Measurements from ENCODE around the gene INPP4A.

The INPP4A gene

DNA sequence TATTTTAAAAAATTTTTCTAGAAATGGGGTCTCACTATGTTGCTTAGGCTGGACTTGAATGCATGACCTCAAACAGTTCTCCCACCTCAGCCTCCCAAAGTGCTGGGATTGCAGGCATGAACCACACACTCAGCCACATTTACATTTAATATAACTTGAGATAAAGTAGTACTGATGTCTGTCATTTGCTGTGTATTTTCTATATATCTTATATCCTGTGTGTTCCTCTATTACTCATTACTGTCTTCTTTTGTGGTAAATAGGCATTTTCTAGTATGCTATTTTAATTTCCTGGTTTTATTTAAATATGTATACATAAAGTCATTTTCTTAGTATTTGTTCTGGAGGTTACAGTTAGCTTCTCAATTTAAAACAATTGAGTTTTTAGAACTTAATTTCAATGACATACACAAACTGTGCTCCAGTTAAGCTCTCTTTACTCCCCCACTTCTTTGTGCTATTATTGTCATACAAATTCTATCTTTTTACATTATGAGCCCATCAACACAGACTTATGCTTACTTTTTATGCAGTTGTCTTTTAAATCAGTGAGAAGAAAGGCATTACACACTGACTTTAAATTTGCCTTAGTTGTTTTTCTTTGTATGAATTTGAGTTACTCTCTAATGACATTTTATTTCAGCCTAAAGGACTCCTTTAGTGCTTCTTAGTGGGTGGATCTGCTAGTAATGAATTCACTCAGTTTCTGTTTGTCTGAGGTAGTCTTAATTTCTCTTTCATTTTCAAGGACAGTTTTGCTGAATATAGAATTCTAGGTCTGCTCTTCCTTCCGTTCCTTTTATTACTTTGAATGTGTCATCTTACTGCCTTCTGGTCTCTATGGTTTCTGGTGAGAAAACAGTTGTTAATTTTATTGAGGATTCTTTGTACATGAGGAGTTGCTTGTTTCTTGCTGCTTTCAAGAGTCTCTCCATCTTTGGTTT is 6.2 kb upstream of the INPP4A start:
- no peak for DNase-seq

DNA sequence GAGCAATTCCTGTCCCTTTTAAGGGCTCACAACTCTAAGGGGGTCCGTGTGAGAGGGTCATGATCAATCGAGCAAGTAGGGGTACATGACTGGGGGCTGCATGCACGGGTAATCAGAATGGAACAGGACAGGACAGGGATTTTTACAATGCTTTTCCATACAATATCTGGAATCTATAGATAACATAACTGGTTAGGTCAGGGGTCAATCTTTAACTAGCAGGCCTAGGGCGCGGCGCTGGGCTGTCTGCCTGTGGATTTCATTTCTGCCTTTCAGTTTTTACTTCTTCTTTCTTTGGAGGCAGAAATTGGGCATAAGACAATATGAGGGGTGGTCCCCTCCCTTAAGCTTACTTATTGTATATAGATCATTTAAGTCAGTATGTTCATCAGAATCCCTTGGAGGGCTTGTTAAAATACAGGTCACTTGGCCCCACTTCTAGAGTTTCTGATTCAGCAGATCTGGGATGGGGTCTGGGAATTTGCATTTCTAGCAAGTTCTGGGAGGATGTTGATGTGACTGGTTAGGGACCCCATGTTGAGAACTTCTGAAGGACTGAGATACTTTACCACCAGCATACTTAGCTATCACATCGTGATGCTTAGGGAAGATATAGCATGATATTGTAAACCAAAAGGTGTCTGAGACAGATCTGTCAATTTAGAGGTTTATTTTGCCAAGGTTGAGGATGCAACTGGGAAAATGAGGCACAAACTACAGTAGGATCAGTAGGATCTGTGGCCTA is 2.8 kb upstream of the INPP4A start:
- DNase-seq = no peak

DNA sequence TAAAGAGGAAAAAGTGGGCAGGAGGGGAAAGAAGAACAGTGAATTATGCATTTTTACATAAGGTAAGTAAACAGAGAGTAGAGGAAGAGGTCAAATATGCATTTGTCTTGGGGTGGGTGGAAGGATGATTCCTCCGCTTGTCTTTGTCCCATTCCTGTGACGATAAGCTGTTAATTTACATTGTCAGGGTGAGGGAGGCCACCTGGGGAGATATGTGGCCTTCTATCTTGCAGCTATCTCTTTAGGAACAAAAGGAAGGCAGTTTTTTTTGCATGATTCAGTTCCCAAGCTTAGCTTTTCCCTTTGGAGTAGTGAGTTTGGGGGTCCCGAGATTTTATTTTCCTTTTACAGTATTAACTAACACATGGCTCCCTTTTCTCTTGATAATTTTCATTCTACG is 2.2 kb upstream of the INPP4A start:
- no peak for DNase-seq

DNA sequence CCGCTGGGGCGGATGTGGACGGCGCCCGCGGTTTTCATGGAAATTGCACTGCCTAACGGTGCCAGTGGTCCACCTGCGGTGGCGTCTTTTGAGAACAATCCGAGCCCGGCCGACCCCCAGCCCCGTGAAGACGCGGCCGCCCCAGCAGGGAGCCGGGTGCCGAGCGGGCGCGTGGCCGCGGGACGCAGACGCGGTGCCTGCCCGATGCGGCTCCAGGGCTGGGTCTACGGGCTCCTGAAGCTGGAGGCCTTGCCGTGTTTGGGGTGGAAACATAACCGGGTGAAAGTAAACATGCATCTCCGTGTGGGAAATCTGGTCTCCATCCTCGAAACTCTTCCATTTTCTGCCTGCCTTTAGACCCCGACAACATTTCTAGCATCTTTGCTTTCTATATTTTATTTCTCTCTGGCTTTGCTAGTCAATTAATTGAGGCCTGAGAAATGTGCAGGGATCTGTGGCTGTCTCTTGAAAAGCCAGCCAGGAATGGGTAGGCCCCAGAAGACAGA is 572 bp downstream of the INPP4A start:
- DNase-seq = no peak

DNA sequence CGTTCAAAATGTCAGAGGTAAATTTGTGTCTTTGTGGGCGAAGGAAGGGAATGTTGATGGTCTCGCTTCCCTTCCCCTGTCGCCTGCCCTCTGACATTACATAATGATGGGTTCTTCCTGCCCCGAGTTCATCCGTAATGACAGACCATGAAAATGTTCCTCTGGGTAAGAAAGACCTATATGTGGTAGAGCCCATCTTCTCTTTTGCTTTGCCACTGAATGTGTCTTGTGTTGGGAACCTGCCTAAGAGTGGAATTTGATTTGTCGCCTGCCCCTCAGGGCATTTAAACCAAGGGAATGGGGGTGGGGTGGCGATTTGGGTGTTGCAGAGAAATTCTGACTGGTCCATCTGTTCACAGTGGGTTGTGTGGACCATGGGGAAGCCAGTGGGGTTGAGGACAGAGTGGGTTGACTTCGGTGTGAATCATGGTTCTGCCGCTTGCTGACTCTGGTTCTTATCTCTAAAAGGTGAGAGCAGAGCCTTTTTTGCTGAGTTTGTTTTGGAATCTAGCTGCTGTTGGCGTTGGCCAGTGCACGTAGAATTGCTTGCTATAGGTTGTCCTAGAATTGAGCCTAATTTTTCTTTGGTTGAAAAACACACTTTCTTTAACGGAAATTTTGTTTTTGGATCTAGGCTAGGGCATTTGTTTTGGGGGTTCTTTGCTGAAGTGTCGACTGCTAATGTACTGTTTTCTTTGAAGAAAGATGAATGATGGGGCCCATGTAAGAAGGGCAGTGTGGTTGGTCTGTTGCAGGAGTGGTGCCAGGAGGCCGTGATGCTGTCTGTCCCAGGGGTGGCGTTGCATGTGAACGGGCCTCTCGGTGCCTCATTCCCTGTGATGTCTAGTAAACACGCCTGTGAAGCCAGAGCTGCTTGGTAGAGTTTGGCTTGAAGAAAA is 1.3 kb downstream of the INPP4A start:
- DNase-seq = no peak

DNA sequence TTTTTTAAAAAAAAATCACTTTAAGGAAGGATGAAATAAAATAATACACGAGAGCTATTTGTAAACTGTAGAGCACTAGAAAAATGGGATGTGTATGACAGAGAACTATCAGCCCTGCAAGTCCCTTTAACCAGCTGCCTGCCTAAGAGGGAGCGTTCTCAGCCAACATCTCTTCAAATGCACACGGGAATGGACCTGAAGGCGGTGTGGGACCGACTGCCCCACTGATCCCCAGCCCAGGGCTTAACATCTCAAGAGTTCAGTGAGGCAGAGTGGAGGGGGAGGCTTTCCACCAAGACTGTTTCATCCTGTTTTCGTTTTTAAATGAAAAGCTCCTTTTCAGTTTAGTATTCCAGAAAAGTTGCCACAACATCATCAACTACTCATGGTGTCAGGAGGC is 2.2 kb downstream of the INPP4A start:
- DNase-seq = no peak

DNA sequence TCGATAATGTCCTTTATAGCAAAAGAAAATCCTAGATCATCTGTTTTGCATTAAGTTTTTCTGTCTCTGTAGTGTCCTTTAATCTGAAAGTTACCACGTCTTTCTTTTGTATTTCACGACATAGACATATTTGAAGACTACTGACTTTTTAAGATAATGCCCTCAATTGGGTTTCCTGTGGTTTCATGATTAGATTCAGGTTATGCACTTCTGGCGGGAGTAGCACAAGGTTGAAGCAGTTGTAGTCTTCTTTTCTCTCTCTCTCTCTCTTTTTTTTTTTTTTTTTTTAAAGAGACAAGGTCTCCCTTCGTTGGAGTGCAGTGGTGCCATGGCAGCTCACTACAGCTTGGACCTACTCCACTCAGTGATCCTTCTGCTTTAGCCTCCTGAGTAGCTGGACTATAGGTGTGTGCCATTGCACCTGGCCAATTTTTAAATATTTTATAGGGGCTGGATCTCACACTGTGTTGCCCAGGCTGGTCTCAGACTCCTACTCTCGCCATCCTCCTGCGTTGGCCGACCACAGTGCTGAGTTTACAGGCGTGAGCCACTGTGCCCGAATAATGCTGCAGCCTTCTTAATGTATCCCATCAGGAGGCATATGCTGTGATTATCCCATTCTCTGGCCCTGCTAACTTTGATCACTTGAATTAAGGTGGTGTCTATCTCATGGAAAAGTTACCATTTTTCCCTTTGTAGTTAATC is 3.9 kb downstream of the INPP4A start:
- no peak for DNase-seq

DNA sequence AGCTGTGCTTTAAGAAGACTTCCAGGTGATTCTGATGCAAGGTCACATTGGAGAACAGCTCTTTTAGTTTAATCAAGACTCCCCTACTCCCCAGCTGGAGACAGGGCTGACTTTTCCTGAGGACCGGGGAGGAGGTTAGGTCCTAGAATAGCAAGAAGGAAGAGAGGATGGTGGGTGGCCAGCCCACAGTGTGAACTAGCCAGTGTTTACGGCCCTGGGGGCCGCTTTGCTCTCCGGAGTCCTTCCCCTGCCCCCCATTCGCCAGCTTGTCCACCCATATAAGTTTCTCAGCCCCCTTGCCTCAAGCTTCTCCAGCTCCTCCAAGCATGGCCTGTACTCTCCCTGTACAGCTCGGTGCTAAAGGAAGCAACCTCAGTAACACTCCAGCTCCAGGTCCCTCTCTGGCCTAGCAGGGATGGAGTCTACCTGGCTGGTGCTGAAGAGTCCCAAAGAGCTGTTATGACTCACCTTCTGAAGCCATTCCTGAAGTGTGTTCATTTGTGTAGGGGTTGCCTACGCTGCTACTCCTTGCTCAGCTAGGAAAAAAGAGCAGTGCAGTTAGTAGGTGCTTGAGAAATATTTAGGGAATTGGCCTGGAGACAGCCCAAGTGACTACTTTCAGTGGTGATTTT is 7.9 kb downstream of the INPP4A start:
- no peak for DNase-seq

DNA sequence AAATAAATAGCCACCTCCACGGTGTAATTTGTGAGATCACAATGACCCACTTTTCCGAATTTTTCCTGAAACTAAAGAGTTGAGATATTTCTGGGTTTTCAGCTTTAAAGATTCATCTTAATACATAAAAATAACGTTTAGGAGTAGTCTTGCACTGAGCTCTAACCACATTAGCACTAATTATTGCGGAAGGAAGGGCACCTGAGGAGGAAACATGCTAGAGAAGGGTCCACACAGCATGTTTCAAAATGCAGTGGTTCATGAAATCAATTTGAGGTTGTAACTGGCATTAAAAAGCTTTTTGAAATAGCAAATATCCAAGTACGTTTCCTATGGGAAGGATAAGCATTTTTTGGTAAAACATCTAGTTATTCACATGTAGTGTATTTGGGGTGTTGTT is 8.4 kb downstream of the INPP4A start:
- no peak for DNase-seq

DNA sequence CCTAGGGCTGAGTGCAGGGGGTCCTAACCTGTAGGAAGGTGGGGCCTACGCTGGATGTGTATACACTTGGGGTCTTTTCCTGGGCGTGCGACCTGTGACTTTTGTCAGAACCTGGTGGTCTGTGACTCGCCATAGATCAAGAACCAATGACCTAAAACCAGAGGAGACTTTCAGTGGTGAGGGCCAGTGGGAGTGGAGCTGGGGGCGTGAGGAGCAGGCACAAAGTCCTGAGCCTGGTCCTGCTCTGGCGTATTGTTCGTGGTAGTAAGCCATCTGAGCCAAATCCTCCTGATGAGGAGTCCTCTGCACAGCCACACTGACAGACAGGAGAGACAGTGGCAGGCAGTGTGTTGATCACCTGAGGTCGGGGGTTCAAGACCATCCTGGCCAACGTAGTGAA is 8.9 kb downstream of the INPP4A start:
- DNase-seq = no peak

DNA sequence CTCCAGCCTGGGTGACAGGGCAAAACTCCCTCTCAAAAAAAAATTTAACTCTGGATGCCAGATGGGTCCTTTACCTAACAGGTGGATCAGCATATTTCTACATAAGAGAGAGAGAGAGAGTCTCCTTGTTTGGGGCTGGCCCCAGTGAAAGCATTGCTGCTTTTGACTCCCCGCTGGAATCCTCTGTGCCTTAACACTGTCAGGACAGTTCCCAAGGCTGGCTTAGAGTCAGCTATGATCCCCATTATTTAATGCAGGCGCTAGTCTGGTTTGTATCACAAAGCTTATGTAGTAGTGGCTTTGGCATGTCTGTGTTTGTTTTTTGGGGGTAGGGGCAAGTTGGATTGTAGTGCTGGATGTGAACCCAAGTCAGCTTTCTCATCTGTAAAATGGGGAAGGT is 9.4 kb downstream of the INPP4A start:
- no peak for DNase-seq

DNA sequence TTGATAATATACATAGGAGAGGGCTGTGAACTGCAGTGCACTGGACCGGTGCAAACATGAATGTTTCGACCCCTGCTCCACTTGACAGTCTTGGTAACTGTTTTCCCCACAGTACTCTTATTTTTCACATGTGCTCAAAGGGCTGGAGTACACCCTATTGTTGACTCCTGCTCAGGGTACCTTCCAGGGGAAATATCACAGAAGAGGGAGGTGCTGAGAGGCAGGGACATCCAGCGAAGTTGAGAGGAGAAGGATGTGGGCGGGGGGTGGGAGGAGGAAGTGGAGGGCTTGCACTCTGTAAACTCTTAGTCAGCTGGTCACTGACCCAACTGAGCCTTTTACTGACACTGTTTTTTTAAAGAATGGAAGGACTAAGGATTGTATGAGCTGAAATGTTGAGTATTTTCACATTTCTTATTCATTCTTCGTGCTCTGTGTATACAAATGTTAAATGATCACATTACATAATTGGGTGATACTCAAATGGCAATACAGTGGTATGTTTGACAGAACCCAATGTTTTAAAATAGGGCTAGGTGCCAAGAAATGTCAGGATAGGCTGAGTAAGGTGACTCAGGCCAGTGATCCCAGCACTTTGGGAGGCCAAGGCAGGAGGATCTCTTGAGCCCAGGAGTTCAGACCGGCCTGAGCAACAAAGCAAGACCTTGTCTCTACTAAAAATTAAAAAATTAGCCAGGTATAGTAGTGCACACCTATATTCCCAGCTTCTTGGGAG is 10.0 kb downstream of the INPP4A start:
- no peak for DNase-seq

DNA sequence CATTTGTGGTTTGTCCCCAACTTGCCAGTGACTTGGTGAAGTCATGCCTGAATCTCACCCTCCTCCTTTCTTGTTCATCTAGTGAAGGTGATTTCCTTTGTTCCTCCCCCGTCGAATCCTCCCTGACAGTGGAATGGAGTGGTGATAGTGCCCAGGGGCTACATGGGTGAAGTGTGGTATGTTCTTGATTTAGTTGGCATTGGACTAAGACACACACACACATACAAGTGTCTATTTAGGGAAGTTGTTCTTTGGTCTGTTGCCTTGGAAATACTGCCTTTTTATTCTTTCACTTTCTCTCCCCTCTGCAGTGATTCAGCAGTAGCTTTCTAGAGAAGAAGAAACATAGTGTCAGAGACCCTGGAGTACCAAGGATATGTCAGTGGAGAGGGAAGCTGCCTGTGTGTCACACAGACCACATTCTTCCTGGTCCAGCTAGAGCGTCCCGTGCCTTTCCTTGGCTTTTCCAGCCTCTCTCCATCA is 10.9 kb downstream of the INPP4A start:
- DNase-seq = no peak

DNA sequence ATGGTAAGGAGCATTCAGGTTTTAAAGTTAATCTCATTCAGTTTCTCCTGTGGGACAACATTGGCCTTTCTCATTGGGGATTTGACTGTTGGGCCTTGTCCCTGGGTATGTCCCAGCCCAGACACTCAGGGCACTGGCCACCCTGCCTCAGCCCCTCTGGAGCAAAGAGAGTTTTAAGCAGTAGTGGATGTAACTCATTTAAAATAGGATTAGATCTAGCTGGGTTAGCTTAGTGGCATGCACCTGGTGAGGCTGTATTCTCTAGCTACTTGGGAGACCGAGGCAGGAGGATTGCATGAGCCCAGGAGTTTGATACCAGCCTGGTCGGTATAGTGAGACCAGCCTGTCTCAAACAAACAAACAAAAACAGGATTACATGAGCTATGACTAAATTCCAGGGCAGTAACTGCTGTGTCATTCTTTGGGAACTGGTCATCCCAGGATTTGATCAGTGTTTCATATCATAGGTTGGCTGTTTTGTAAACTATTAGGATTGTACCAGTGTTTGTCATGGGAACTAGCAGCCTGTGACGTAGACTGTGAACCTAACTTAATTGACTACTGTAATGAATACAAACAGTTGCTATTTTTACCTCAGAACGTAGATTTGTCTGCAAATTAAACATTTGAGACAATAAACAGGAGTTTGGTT is 12.5 kb downstream of the INPP4A start:
- DNase-seq = no peak

DNA sequence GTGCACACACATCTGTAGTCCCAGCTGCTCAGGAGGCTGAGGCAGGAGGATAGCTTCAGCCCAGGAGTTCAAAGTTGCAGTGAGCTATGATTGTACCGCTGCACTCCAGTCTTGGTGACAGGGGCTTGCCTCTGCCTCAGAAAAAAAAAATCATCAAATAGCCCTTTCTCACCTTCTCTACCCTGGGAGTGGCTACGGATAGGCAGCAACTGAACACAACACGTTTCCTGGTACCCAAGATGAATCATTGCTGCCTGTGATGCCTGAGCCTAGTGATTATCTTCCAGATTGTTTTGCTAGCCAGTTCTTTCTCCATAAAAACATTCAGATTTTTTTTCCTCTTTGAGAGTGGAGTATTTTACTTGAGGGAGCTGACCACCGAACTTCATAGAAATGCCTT is 13.5 kb downstream of the INPP4A start:
- no peak for DNase-seq

DNA sequence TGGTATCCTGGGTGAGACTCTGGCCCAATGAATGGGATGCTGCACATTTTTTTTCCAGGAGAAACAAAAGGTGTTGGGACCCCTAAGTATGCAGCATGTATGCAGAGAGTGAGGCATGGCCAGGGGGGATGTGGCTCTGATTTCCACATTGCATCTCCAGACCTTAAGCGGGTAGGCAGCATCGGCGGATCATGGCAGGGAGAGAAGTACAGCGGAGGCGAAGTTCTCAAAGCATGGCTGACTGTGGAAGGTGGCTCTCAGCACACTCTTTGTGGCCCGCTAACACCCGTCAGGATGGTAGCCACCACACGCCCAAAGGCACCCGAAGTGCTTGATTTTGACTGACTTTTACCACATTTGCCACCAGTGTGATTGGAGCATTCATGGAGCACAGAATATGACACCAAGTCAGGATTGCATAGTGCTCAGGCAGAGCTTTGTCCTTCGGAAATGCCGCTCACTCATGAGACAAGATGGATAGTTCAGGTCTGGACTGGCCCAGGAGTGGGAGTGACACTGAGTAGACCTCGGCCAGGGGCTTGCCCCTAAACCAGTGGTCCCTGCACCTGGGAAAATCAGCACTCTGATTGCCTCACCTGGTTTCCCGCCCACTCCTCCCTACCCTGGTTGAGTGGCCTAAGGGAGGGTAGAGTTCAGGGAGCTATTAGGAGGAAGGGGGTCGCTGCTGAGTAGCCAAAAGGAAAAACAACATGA is 14.2 kb downstream of the INPP4A start:
- DNase-seq = no peak

DNA sequence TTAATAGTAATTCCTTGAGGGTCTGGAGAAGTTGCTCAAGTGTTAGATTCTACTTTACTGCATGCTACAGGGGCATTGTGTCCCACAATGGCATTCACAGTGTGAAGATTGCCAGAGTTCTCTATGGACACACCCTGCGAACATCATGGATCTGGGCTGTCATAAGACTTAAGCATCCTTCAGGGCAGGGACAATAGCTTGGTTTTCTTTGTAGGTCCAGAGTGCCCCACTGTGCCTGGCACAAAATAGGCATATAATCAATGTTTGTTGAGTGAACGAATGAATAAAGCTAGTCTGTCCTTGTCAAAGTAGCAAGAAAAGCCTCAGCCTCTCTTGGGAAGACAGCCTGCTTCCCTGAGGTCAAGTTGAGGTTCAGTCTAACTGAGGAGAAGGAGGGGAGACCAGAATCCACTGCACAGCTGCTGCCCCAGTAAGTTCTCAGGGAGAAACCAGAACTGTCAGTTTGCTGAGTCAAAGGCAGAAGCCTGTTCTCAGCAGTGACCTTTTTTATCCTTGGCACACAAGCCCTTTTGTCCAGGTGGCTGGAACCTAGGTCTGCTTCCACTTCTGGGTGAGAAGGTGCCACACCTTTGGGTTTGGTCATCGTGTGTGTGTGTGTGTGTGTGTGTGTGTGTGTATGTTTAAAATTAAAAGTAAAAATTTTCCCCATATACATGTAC is 15.0 kb downstream of the INPP4A start:
- no peak for DNase-seq

DNA sequence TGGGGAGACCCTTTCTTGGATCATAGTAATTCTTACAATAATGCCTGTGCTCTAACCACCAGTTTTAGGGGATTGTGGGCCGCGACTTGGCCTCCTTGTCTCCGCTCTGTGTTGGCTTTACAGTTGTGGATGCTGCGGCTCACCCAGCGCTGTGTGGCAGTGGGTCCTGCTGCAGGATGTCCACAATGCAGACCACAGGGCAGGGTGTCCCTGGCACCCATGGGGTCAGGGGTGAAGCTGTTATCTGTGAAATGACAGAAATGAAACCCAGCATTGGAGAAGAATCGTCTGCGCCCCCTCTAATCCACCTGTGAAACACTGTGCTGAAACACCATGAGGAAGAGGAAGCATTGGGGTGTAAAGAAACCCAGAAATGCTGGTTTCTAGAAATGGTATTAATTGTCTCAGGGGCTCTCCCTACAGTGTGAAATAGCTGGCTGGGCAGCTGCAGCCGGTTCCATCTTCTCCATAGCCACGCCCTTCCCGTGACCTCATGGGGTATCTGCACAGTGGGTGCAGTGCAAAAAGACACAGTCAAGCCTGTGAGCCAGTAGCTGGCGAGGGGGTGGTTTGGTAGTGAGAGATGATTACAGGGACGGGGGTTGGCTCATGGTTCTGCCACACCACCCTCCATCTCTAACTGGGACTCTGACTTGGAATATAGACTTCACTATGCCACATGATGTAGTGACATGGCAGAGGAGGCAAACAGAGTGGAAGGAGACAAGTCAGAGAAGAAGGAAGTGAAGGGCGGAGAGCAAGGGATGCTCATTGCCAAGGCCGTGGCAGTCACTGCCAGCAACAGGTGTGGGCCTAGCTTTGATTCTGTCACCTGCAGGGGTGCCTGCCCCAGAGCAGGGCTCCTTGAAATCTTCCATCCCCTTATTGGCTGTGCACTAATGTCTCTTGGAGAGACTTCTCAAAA is 16.2 kb downstream of the INPP4A start:
- DNase-seq = no peak

Data from DMS153 (cell line).